ENCODE measurements around the gene FBLN7. TPM values are rescaled to one million over a fixed set of nuclear protein-coding genes. Genes with fewer than 3 reads are reported as not detected.
"Not testable (repeated sequence)": the region's sequence is repeated elsewhere in the genome, so short reads cannot be mapped to it uniquely, and the experiment has no call there.

The FBLN7 gene
- total RNA-seq, 1 experiment from 2014 or later: 0.70 TPM

DNA sequence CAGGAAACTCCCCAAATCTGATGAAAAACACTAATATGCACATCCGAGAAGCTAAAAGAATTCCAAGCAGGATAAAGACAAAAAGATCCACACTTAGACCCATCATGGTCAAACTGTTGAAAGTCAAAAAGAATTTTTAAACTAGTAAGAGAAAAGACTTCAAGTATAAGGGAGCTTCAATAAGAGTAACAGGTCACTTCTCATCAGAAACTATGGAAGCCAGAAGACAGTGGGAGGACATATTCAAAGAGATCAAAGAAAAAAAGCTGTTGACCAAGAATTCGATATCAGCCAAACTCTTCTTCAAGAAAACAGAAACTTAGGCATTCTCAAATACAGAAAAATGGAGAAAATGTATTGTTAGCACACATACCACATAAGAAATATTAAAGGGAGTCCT, 66.2 kb downstream of the FBLN7 start:
- H3K4me1 ChIP-seq (replicated peaks; ENCODE audit: insufficient read depth): no peaks in the 10 kb centered on the region
- no peak for DNase-seq
- H2AFZ ChIP-seq: no peak overlapping the region
- H3K27me3 ChIP-seq (ENCODE audit: insufficient read depth, low read depth): no peaks in the 10 kb centered on the region
- POLR2A ChIA-PET (ENCODE audit: unreplicated experiment): no interaction called here
- TF ChIP-seq, protein P1, sequence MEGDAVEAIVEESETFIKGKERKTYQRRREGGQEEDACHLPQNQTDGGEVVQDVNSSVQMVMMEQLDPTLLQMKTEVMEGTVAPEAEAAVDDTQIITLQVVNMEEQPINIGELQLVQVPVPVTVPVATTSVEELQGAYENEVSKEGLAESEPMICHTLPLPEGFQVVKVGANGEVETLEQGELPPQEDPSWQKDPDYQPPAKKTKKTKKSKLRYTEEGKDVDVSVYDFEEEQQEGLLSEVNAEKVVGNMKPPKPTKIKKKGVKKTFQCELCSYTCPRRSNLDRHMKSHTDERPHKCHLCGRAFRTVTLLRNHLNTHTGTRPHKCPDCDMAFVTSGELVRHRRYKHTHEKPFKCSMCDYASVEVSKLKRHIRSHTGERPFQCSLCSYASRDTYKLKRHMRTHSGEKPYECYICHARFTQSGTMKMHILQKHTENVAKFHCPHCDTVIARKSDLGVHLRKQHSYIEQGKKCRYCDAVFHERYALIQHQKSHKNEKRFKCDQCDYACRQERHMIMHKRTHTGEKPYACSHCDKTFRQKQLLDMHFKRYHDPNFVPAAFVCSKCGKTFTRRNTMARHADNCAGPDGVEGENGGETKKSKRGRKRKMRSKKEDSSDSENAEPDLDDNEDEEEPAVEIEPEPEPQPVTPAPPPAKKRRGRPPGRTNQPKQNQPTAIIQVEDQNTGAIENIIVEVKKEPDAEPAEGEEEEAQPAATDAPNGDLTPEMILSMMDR (conservative IDR thresholded peaks at IDR 0.05): no peak
- TF ChIP-seq EZH2 (IDR thresholded peaks at IDR 0.05; ENCODE audit: low read depth): no peak
- peaks cover 28% of the 10 kb centered on the region for H3K9me3 ChIP-seq (ENCODE audit: insufficient read depth, low read depth)
- no peak overlapping the region for H3K27ac ChIP-seq
- CTCF ChIA-PET: no interaction called here
- H3K4me3 ChIP-seq: no peak overlapping the region
- H3K4me2 ChIP-seq: no peak overlapping the region
- no TSS peak for BruUV-seq (replicated peaks)
- no peaks in the 10 kb centered on the region for H3K79me2 ChIP-seq (ENCODE audit: low read depth)
- intact Hi-C loops (cut with micrococcal nuclease; ENCODE audit: unreplicated experiment): no loop called here
- no peaks in the 10 kb centered on the region for H3K36me3 ChIP-seq (ENCODE audit: low read depth)
- H4K20me1 ChIP-seq (ENCODE audit: insufficient read depth): no peaks in the 10 kb centered on the region
- H3F3A ChIP-seq (ENCODE audit: insufficient read depth, low read depth): no peaks in the 10 kb centered on the region
- H3K9me2 ChIP-seq (ENCODE audit: insufficient read depth): no peaks in the 10 kb centered on the region; the same call in 1 of the 2 replicates

GRCh38 chr2:112207905-112208304, 69.7 kb downstream of the FBLN7 start:
- H3K9me2 ChIP-seq (ENCODE audit: insufficient read depth); H3F3A ChIP-seq (ENCODE audit: insufficient read depth, low read depth); H3K27me3 ChIP-seq (ENCODE audit: insufficient read depth, low read depth); H3K4me1 ChIP-seq (replicated peaks; ENCODE audit: insufficient read depth); H3K79me2 ChIP-seq (ENCODE audit: low read depth); H3K36me3 ChIP-seq (ENCODE audit: low read depth); H3K27ac ChIP-seq; CTCF ChIA-PET; POLR2A ChIA-PET (ENCODE audit: unreplicated experiment); H3K4me3 ChIP-seq; H3K4me2 ChIP-seq; BruUV-seq (replicated peaks); intact Hi-C loops (cut with micrococcal nuclease; ENCODE audit: unreplicated experiment); DNase-seq; H2AFZ ChIP-seq; H4K20me1 ChIP-seq (ENCODE audit: insufficient read depth): not testable (repeated sequence)
- H3K9me3 ChIP-seq (ENCODE audit: insufficient read depth, low read depth): peaks cover 25% of the 10 kb centered on the region

DNA sequence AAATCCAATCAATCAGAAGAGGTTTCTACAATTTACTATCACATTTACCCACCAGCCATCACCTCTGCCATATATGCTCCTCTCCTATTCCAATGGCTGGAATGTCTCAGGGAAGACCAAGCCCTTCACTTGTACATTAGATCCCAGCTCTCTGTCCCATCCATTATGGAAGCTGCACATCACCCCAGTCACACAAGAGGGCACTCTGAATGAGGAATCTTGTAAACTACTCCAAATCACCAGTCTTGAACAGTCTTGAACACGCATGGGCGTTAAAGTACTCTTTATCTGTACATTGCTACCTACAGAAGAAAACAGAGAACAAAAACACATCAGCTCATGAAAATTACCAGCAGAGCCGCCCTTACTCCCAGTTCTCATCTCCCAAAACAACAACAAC, 78.0 kb downstream of the FBLN7 start:
- H4K20me1 ChIP-seq (ENCODE audit: insufficient read depth): no peaks in the 10 kb centered on the region
- DNase-seq: no peak
- H3K36me3 ChIP-seq (ENCODE audit: low read depth): peaks cover 3% of the 10 kb centered on the region; the same call in 1 of the 2 replicates
- H2AFZ ChIP-seq: no peak overlapping the region
- no peaks in the 10 kb centered on the region for H3K9me2 ChIP-seq (ENCODE audit: insufficient read depth)
- no peak overlapping the region for H3K4me3 ChIP-seq
- no TSS peak for BruUV-seq (replicated peaks)
- intact Hi-C loops (cut with micrococcal nuclease; ENCODE audit: unreplicated experiment): no loop called here
- no peak for TF ChIP-seq EZH2 (IDR thresholded peaks at IDR 0.05; ENCODE audit: low read depth)
- TF ChIP-seq, protein P1 (conservative IDR thresholded peaks at IDR 0.05): no peak
- H3K9me3 ChIP-seq (ENCODE audit: insufficient read depth, low read depth): peaks cover under 1% of the 10 kb centered on the region
- POLR2A ChIA-PET (ENCODE audit: unreplicated experiment): no interaction called here
- no peaks in the 10 kb centered on the region; the same call in 1 of the 2 replicates for H3F3A ChIP-seq (ENCODE audit: insufficient read depth, low read depth)
- H3K4me2 ChIP-seq: no peak overlapping the region
- no peaks in the 10 kb centered on the region for H3K4me1 ChIP-seq (replicated peaks; ENCODE audit: insufficient read depth)
- H3K79me2 ChIP-seq (ENCODE audit: low read depth): no peaks in the 10 kb centered on the region
- no peaks in the 10 kb centered on the region for H3K27me3 ChIP-seq (ENCODE audit: insufficient read depth, low read depth)
- CTCF ChIA-PET: interaction anchor here (0.6 kb wide), 1 partner anchor 161 kb away, joined by 5 read pairs; no protein-coding TSS in a partner anchor
- H3K27ac ChIP-seq: no peak overlapping the region

GRCh38 chr2:112217854-112218253, 79.7 kb downstream of the FBLN7 start:
- Histone ChIP-seq H3K27me3 (ENCODE audit: insufficient read depth, low read depth) (no peaks in the 10 kb centered on the region), H3F3A (ENCODE audit: insufficient read depth, low read depth) (no peaks in the 10 kb centered on the region; the same call in 1 of the 2 replicates), H3K36me3 (ENCODE audit: low read depth) (peaks cover 15% of the 10 kb centered on the region; the same call in 1 of the 2 replicates), H3K9me3 (ENCODE audit: insufficient read depth, low read depth) (peaks cover 6% of the 10 kb centered on the region), H3K4me3 (no peak overlapping the region), H3K4me1 (replicated peaks; ENCODE audit: insufficient read depth) (no peaks in the 10 kb centered on the region), H3K79me2 (ENCODE audit: low read depth) (no peaks in the 10 kb centered on the region), H3K4me2 (no peak overlapping the region), H3K27ac (no peak overlapping the region), H2AFZ (no peak overlapping the region), H4K20me1 (ENCODE audit: insufficient read depth) (no peaks in the 10 kb centered on the region), H3K9me2 (ENCODE audit: insufficient read depth) (no peaks in the 10 kb centered on the region)
- CTCF ChIA-PET: no interaction called here
- POLR2A ChIA-PET (ENCODE audit: unreplicated experiment): no interaction called here
- intact Hi-C loops (cut with micrococcal nuclease; ENCODE audit: unreplicated experiment): no loop called here
- DNase-seq: no peak
- TF ChIP-seq, protein P1 (conservative IDR thresholded peaks at IDR 0.05): no peak
- TF ChIP-seq EZH2 (IDR thresholded peaks at IDR 0.05; ENCODE audit: low read depth): no peak
- BruUV-seq (replicated peaks): no TSS peak

All from PC-9 (cell line).